Measurements from ENCODE around the gene DRG2. TPM values are rescaled to one million over a fixed set of nuclear protein-coding genes. Genes with fewer than 3 reads are reported as not detected.

Gene DRG2
- polyA plus RNA-seq, 1 donor from 2014 or later, result 40.6 TPM

DNA sequence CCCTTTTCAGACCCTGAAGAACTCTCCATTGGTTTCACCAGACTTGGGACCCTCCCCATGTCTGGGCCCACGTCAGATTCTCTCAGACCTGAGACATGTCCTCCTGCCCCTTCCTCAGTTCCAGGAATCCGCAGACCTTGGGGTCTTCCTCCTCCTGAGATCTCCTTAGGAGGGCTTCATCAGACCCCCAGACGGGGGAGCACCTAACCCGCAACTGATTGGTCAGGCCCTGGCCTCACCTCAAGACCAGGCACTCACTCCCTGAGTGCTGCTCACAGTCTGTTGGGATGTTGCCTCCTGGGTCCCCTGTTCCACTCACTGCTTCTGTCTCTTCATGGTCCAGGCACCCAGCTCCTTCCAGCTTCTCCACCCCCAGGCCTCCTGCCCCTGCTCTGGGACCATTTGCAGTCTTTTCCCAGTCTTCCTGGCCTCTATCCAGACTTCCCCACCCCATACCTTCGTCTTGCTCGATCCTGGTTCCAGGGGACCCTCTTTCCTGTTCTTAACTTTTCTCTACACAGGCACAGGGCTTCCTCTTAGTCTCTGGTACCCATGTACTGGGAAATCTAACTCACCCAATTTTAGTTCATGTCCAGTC is 47.4 kb upstream of the DRG2 start:
- Histone ChIP-seq H3K27ac (ENCODE audit: low read length) (no peak overlapping the region), H2AFZ (ENCODE audit: low read depth, low read length) (no peak overlapping the region), H4K20me1 (ENCODE audit: insufficient read depth) (no peaks in the 10 kb centered on the region), H3K79me2 (replicated peaks; ENCODE audit: insufficient read depth, low read length) (peaks cover 35% of the 10 kb centered on the region), H3F3A (ENCODE audit: insufficient read depth, low read length, poor library complexity, severe bottlenecking) (no peaks in the 10 kb centered on the region), H3K27me3 (ENCODE audit: insufficient read depth, low read depth, low read length) (no peaks in the 10 kb centered on the region), H3K36me3 (ENCODE audit: insufficient read depth, low read length) (no peaks in the 10 kb centered on the region), H3K9me3 (ENCODE audit: low read length) (no peaks in the 10 kb centered on the region), H3K4me3 (ENCODE audit: low read length) (peak overlapping the region; percentile 88), H3K9ac (ENCODE audit: low read length) (peak overlapping the region; percentile 81), H3K4me2 (ENCODE audit: low read length) (peak overlapping the region; percentile 77), H3K9me2 (ENCODE audit: insufficient read depth, low read length) (no peaks in the 10 kb centered on the region)
- TF ChIP-seq RAD21 (conservative IDR thresholded peaks at IDR 0.05), result no peak
- no peak for TF ChIP-seq MXI1 (conservative IDR thresholded peaks at IDR 0.05; ENCODE audit: poor library complexity, severe bottlenecking)
- TF ChIP-seq SMC3 (conservative IDR thresholded peaks at IDR 0.05; ENCODE audit: poor library complexity), result no peak
- TF ChIP-seq, protein P1, sequence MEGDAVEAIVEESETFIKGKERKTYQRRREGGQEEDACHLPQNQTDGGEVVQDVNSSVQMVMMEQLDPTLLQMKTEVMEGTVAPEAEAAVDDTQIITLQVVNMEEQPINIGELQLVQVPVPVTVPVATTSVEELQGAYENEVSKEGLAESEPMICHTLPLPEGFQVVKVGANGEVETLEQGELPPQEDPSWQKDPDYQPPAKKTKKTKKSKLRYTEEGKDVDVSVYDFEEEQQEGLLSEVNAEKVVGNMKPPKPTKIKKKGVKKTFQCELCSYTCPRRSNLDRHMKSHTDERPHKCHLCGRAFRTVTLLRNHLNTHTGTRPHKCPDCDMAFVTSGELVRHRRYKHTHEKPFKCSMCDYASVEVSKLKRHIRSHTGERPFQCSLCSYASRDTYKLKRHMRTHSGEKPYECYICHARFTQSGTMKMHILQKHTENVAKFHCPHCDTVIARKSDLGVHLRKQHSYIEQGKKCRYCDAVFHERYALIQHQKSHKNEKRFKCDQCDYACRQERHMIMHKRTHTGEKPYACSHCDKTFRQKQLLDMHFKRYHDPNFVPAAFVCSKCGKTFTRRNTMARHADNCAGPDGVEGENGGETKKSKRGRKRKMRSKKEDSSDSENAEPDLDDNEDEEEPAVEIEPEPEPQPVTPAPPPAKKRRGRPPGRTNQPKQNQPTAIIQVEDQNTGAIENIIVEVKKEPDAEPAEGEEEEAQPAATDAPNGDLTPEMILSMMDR (IDR thresholded peaks at IDR 0.05; ENCODE audit: poor library complexity, severe bottlenecking), result no peak
- TF ChIP-seq TAF1 (IDR thresholded peaks at IDR 0.05; ENCODE audit: low read depth), result no peak

DNA sequence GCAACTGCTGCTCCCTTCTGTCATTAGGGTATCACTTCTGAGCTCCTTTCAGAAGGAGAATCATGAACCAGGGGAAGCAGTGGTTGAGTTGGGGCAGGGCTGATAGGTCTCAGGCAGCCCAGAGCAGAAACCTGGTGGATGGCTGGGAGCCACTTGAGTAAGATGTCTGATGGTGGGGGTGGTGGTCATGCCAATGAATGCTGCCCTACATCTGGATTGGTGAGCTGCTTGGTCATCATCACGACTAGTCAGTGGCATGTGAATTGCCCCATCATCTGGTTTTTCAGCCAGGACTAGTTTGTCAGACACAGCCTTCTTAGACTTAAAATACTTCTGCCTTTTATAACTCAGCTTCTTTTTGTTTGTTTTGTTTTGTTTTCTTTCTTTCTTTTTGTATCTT is 46.0 kb upstream of the DRG2 start:
- peak overlapping the region; percentile 88 for H3K4me3 ChIP-seq (ENCODE audit: low read length)
- H3K79me2 ChIP-seq (replicated peaks; ENCODE audit: insufficient read depth, low read length), result peaks cover 33% of the 10 kb centered on the region
- no peak overlapping the region for H3K9ac ChIP-seq (ENCODE audit: low read length)

More for the DNA sequence above, 46.0 kb upstream of the DRG2 start:
- Histone ChIP-seq H3K9me2 (ENCODE audit: insufficient read depth, low read length) (no peaks in the 10 kb centered on the region), H3K27me3 (ENCODE audit: insufficient read depth, low read depth, low read length) (no peaks in the 10 kb centered on the region), H3F3A (ENCODE audit: insufficient read depth, low read length, poor library complexity, severe bottlenecking) (no peaks in the 10 kb centered on the region), H3K9me3 (ENCODE audit: low read length) (no peaks in the 10 kb centered on the region), H2AFZ (ENCODE audit: low read depth, low read length) (no peak overlapping the region), H4K20me1 (ENCODE audit: insufficient read depth) (no peaks in the 10 kb centered on the region), H3K4me2 (ENCODE audit: low read length) (no peak overlapping the region), H3K36me3 (ENCODE audit: insufficient read depth, low read length) (no peaks in the 10 kb centered on the region), H3K27ac (ENCODE audit: low read length) (no peak overlapping the region)
- TF ChIP-seq POLR2AphosphoS5 (IDR thresholded peaks at IDR 0.05) (no peak), MXI1 (conservative IDR thresholded peaks at IDR 0.05; ENCODE audit: poor library complexity, severe bottlenecking) (no peak), RAD21 (conservative IDR thresholded peaks at IDR 0.05) (no peak), EP300 (conservative IDR thresholded peaks at IDR 0.05; ENCODE audit: poor library complexity, severe bottlenecking) (no peak), EZH2 (IDR thresholded peaks at IDR 0.05; ENCODE audit: borderline replicate concordance, insufficient read depth, low read length, poor library complexity, severe bottlenecking) (no peak), TAF1 (IDR thresholded peaks at IDR 0.05; ENCODE audit: low read depth) (no peak), SMC3 (conservative IDR thresholded peaks at IDR 0.05; ENCODE audit: poor library complexity) (no peak)
- TF ChIP-seq, protein P1 (IDR thresholded peaks at IDR 0.05; ENCODE audit: poor library complexity, severe bottlenecking), result no peak
- TF ChIP-seq, protein P2, sequence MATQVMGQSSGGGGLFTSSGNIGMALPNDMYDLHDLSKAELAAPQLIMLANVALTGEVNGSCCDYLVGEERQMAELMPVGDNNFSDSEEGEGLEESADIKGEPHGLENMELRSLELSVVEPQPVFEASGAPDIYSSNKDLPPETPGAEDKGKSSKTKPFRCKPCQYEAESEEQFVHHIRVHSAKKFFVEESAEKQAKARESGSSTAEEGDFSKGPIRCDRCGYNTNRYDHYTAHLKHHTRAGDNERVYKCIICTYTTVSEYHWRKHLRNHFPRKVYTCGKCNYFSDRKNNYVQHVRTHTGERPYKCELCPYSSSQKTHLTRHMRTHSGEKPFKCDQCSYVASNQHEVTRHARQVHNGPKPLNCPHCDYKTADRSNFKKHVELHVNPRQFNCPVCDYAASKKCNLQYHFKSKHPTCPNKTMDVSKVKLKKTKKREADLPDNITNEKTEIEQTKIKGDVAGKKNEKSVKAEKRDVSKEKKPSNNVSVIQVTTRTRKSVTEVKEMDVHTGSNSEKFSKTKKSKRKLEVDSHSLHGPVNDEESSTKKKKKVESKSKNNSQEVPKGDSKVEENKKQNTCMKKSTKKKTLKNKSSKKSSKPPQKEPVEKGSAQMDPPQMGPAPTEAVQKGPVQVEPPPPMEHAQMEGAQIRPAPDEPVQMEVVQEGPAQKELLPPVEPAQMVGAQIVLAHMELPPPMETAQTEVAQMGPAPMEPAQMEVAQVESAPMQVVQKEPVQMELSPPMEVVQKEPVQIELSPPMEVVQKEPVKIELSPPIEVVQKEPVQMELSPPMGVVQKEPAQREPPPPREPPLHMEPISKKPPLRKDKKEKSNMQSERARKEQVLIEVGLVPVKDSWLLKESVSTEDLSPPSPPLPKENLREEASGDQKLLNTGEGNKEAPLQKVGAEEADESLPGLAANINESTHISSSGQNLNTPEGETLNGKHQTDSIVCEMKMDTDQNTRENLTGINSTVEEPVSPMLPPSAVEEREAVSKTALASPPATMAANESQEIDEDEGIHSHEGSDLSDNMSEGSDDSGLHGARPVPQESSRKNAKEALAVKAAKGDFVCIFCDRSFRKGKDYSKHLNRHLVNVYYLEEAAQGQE (IDR thresholded peaks at IDR 0.05; ENCODE audit: borderline replicate concordance), result no peak

Measured in neural cell (in vitro differentiated cells).